Muscle of leg (tissue), 11 donors: ENCODE measurements around the gene TSPO2. TPM values are rescaled to one million over a fixed set of nuclear protein-coding genes. Genes with fewer than 3 reads are reported as not detected.

ENCODE experiments used
- DNase-seq: peaks from one replicate; pipeline ENCODE4 v3.0.0; 2013
- H3K27ac ChIP-seq: one replicate; pipeline ENCODE4 v1.5.1; 2013; ENCODE audit warnings: mild to moderate bottlenecking, low read length, control low read depth
- H3K27me3 ChIP-seq: one replicate; pipeline ENCODE4 v1.6.1; 2013; ENCODE audit warnings: low read length; ENCODE audit not compliant: control insufficient read depth, insufficient read depth
- H3K36me3 ChIP-seq: one replicate; pipeline ENCODE4 v1.6.1; 2013; ENCODE audit warnings: low read length; ENCODE audit not compliant: control insufficient read depth, insufficient read depth
- H3K4me1 ChIP-seq: one replicate; pipeline ENCODE4 v1.6.1; 2013; ENCODE audit warnings: low read length; ENCODE audit not compliant: control insufficient read depth, insufficient read depth
- H3K4me3 ChIP-seq: one replicate; pipeline ENCODE4 v1.5.1; 2013; ENCODE audit warnings: low read length, control low read depth
- H3K9me3 ChIP-seq: replicated peaks from 2 replicates; pipeline ENCODE4 v1.6.1; 2013; ENCODE audit warnings: low read depth, low read length; ENCODE audit not compliant: control insufficient read depth
- WGBS: methylation state at CpG from one replicate; pipeline ENCODE4 v1.1.5; 2013; ENCODE audit warnings: missing lambda C conversion rate; ENCODE audit not compliant: insufficient coverage; 5-methylcytosine and 5-hydroxymethylcytosine counted together
- polyA plus RNA-seq, 8 donors: library from polyadenylated mRNA; unstranded; fragments of 120-200 nt; gene quantifications; one replicate each; pipeline versions ENCODE4 v1.2.1 to v1.2.3, GENCODE V29; 2013; ENCODE audit warnings: inconsistent platforms in 1 of 8, low replicate concordance in 1 of 8; ENCODE audit not compliant: insufficient read length in 8 of 8, insufficient read depth in 1 of 8
- total RNA-seq: library from RNA; stranded (reverse); fragments of 120-200 nt; gene quantifications from one replicate; pipeline ENCODE4 v1.2.4, GENCODE V29; 2013

Gene TSPO2
- total and polyA plus RNA-seq, 9 donors, result 0.22 to 1.8 (median 0.85) TPM

- Histone ChIP-seq H3K27me3 (no peaks in the 10 kb centered on the region), H3K36me3 (peaks cover 39% of the 10 kb centered on the region), H3K4me3 (peak overlapping the region; percentile 3), H3K4me1 (peaks cover 16% of the 10 kb centered on the region), H3K27ac (peak overlapping the region; percentile 47), H3K9me3 (no peaks in the 10 kb centered on the region)
- 100% methylated on average over 6 of the region's 13 CpGs for WGBS
- no peak for DNase-seq
Observed at GRCh38 chr6:41061196-41061726, 19.0 kb downstream of the TSPO2 start.

- no peak for DNase-seq
- H3K4me3 ChIP-seq, result peak overlapping the region; percentile 14
- WGBS, result no CpG with 5 or more reads among the region's 1 CpG
- peaks cover 37% of the 10 kb centered on the region for H3K36me3 ChIP-seq
- H3K9me3 ChIP-seq, result no peaks in the 10 kb centered on the region
- H3K4me1 ChIP-seq, result peaks cover 16% of the 10 kb centered on the region
- no peaks in the 10 kb centered on the region for H3K27me3 ChIP-seq
- no peak overlapping the region for H3K27ac ChIP-seq
Observed at GRCh38 chr6:41062056-41062455, 19.8 kb downstream of the TSPO2 start.

- Histone ChIP-seq H3K4me1 (peaks cover 11% of the 10 kb centered on the region), H3K27me3 (no peaks in the 10 kb centered on the region), H3K36me3 (peaks cover 31% of the 10 kb centered on the region), H3K27ac (peak overlapping the region; percentile 74), H3K9me3 (no peaks in the 10 kb centered on the region), H3K4me3 (no peak overlapping the region)
- 94% methylated on average over 2 of the region's 2 CpGs for WGBS
- DNase-seq, result peak; percentile 68
Observed at GRCh38 chr6:41063884-41064285, 21.6 kb downstream of the TSPO2 start.

- Histone ChIP-seq H3K27ac (peak overlapping the region; percentile 74), H3K36me3 (peaks cover 31% of the 10 kb centered on the region), H3K9me3 (no peaks in the 10 kb centered on the region), H3K27me3 (no peaks in the 10 kb centered on the region), H3K4me3 (no peak overlapping the region), H3K4me1 (peaks cover 7% of the 10 kb centered on the region)
- no peak for DNase-seq
- 78% methylated on average over 3 of the region's 5 CpGs for WGBS
Observed at GRCh38 chr6:41064841-41065240, 22.6 kb downstream of the TSPO2 start.

- H3K27ac ChIP-seq, result no peak overlapping the region
Observed at GRCh38 chr6:41065550-41066026, 23.3 kb downstream of the TSPO2 start.

GRCh38 chr6:41066867-41067304 is 24.6 kb downstream of the TSPO2 start:
- WGBS, result 0% methylated on average over 2 of the region's 3 CpGs
- no peaks in the 10 kb centered on the region for H3K9me3 ChIP-seq
- DNase-seq, result peak; percentile 90
- H3K4me1 ChIP-seq, result peaks cover 9% of the 10 kb centered on the region
- H3K4me3 ChIP-seq, result no peak overlapping the region
- H3K36me3 ChIP-seq, result peaks cover 21% of the 10 kb centered on the region
- H3K27me3 ChIP-seq, result no peaks in the 10 kb centered on the region
- no peak overlapping the region for H3K27ac ChIP-seq

More at GRCh38 chr6:41065550-41066026, 23.3 kb downstream of the TSPO2 start:
- Histone ChIP-seq H3K36me3 (peaks cover 28% of the 10 kb centered on the region), H3K4me1 (peaks cover 7% of the 10 kb centered on the region), H3K27me3 (no peaks in the 10 kb centered on the region), H3K4me3 (no peak overlapping the region), H3K9me3 (no peaks in the 10 kb centered on the region)
- no peak for DNase-seq
- WGBS, result 100% methylated on average over 1 of the region's 2 CpGs

GRCh38 chr6:41071501-41071922 is 29.2 kb downstream of the TSPO2 start:
- 0% methylated on average over 10 of the region's 16 CpGs for WGBS
- Histone ChIP-seq H3K9me3 (no peaks in the 10 kb centered on the region), H3K36me3 (peaks cover 6% of the 10 kb centered on the region), H3K4me1 (peaks cover 11% of the 10 kb centered on the region), H3K27me3 (no peaks in the 10 kb centered on the region), H3K27ac (peak overlapping the region; percentile 100), H3K4me3 (peak overlapping the region; percentile 89)
- no peak for DNase-seq

GRCh38 chr6:41071923-41072835 is 29.9 kb downstream of the TSPO2 start, which contains the start of gene OARD1:
Gene OARD1 (minus strand): TSS chr6:41072356. CDS start chr6:41071634, 722 bp downstream.
- DNase-seq, result peak; percentile 100
- H3K9me3 ChIP-seq, result no peaks in the 10 kb centered on the region
- H3K27ac ChIP-seq, result peak within 1 kb of the TSS; percentile 100
- peaks cover 2% of the 10 kb centered on the region for H3K36me3 ChIP-seq
- WGBS, result under 1% methylated on average over 49 of the region's 63 CpGs
- no peaks in the 10 kb centered on the region for H3K27me3 ChIP-seq
- H3K4me1 ChIP-seq, result peaks cover 11% of the 10 kb centered on the region
- H3K4me3 ChIP-seq, result peak within 1 kb of the TSS; percentile 89

GRCh38 chr6:41072836-41073202 is 30.6 kb downstream of the TSPO2 start, which contains the start of gene NFYA:
Gene NFYA (plus strand): TSS chr6:41072974. CDS start chr6:41079090, 6,116 bp downstream.
- H3K27ac ChIP-seq, result peak within 1 kb of the TSS; percentile 100
- H3K9me3 ChIP-seq, result no peaks in the 10 kb centered on the region
- WGBS, result under 1% methylated on average over 33 of the region's 37 CpGs
- no peaks in the 10 kb centered on the region for H3K27me3 ChIP-seq
- peaks cover 11% of the 10 kb centered on the region for H3K4me1 ChIP-seq
- H3K4me3 ChIP-seq, result peak within 1 kb of the TSS; percentile 89
- H3K36me3 ChIP-seq, result no peaks in the 10 kb centered on the region
- DNase-seq, result no peak
